AG09309 (cell line): ENCODE measurements around the gene PRSS56.

Source experiments
- DNase-seq: peaks from one replicate; pipeline ENCODE4 v3.0.0-alpha.2; 2010; ENCODE audit warnings: low read depth
- H3K4me3 ChIP-seq: 2 replicates; pipeline ENCODE4 v1.5.1; 2011; ENCODE audit warnings: mild to moderate bottlenecking, low read depth, low read length, moderate library complexity; ENCODE audit not compliant: control insufficient read depth
- TF ChIP-seq, protein P1 (sequence below): IDR thresholded peaks from 2 replicates; pipeline ENCODE4 v1.5.1; 2011; ENCODE audit warnings: mild to moderate bottlenecking, low read depth, low read length, inconsistent platforms; ENCODE audit not compliant: insufficient read depth, control insufficient read depth; ENCODE audit errors: missing control alignments

The PRSS56 gene

DNA sequence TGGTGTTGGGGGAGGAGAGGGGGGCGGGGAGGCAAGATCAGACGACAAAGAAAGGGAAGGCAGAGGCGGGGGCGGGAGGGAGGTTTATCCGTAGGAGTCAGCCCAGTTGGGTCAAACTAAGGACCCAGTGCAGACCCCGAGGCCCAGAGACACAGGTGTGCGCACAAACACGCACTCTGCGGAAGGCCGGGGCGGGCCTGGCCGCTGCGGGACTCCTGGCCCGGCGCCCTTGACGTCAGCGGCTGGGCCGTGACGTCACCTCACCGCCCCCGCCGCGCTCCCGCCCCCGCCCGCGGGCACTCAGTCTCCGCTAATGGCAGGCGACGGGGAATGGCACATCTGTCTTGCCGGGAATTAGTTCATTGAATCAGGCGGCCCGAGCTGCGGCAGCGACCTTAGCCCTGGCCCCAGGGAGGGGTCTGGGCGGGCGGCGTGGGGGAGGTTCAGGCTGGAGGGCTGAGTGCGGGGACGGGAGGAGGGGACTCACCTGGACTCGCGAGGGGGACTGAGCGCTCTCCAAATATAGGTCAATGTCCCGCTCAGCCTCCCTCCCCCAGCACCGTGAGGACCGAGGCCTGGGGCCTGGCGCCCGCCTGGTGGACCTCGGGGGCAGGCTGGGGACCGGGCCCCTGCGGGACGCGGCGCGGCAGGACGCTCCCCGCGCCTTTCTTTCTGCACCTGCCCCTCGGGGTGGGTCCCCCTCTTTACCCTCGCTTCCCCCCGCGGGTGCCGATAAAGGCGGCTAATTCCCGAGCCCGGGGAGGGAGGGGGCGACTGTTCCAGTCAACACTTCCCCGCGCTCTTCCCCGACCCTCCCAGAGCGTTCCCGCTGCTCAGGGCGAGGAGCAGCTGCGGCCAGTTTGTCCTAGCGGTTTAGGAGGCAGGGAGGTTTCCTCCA, 17.0 kb upstream of the PRSS56 start:
- no peak overlapping the region for H3K4me3 ChIP-seq
- TF ChIP-seq, protein P1, sequence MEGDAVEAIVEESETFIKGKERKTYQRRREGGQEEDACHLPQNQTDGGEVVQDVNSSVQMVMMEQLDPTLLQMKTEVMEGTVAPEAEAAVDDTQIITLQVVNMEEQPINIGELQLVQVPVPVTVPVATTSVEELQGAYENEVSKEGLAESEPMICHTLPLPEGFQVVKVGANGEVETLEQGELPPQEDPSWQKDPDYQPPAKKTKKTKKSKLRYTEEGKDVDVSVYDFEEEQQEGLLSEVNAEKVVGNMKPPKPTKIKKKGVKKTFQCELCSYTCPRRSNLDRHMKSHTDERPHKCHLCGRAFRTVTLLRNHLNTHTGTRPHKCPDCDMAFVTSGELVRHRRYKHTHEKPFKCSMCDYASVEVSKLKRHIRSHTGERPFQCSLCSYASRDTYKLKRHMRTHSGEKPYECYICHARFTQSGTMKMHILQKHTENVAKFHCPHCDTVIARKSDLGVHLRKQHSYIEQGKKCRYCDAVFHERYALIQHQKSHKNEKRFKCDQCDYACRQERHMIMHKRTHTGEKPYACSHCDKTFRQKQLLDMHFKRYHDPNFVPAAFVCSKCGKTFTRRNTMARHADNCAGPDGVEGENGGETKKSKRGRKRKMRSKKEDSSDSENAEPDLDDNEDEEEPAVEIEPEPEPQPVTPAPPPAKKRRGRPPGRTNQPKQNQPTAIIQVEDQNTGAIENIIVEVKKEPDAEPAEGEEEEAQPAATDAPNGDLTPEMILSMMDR: no peak
- no peak for DNase-seq

DNA sequence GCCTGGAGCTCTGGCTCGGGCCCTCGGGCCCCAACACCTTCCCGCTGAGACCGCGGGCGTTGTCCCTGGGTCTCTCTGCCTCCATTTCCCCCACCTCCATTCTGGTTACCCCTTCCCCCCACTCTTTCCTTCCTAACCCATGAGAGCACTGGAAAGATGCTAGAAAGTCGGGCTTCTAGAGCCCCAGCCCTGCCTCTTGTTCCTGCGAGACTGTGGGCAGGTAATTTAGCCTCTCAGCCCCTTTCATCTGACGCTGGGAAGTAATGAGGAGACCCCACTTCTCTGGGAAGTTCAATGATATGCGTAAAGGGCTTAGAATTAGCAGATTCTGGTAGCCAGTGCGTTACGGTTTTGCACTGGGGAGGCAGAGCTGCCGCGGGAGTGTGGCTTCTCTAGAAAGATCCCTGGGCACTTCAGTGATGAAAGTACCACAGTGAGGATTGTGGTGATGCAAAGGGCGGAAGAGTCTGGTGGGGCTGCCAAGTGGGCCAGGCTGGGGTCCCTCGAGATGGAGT, 16.3 kb upstream of the PRSS56 start:
- DNase-seq: no peak
- H3K4me3 ChIP-seq: no peak overlapping the region
- TF ChIP-seq, protein P1: no peak

DNA sequence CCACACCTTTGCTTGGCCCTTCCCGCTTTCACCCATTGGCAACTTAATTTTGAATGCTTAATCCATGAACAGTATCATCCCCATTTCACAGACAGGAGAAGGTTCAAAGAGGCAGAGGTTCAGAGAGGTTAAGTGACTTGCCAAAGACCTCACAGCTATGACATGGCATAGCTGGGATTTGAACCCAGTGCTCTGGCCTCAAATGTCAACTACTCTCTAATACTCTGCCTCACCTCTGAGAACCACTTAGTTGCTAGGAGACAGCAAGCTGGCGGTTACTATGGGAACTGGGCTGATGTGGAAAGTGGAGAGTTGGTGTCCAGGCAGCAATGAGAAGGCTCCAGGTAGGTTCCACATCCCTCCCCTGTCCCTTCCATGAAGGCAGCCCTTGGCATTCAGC, 15.8 kb upstream of the PRSS56 start:
- no peak overlapping the region for H3K4me3 ChIP-seq
- DNase-seq: no peak
- TF ChIP-seq, protein P1: no peak

DNA sequence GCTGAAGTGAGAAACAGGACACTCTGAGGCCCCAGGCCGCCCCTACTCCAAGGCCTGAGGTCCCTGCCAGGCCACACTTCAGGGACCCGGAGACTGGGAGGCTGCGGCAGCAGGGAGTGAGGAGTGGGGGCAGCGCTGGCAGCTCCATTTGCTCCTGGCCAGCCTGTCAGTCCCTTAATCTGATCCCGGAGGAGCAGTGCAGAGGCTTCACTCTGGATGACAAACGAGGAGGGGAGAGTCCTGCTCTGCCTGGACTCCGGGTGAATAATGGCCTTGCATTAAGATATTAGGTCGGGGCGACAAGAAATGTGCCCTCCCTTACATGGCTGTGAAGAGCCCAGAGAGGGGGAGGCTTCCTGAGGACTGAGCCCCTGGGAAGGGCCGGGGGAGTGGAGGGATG, 14.3 kb upstream of the PRSS56 start:
- no peak overlapping the region for H3K4me3 ChIP-seq
- TF ChIP-seq, protein P1: no peak
- DNase-seq: no peak

DNA sequence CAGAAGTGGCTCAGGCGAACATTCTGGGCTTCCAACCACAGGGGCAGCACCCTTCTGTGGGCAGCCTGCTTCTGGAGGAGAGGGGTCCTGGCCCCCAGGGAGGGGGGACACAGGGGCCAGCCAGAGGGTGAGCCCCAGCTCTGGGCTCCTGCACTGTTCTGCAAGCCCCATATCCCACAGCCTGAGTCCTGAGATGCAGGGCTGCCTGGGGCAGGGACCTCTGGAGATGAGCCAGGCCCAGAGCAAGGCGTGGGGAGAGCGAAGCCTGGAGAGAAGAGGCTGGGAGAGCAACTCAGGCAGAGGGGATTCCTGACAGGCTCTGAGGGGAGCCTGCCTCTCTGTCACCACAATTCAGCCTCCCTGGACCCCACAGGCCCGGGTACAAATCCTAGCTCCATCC, 13.5 kb upstream of the PRSS56 start:
- no peak overlapping the region for H3K4me3 ChIP-seq
- TF ChIP-seq, protein P1: no peak
- DNase-seq: no peak

DNA sequence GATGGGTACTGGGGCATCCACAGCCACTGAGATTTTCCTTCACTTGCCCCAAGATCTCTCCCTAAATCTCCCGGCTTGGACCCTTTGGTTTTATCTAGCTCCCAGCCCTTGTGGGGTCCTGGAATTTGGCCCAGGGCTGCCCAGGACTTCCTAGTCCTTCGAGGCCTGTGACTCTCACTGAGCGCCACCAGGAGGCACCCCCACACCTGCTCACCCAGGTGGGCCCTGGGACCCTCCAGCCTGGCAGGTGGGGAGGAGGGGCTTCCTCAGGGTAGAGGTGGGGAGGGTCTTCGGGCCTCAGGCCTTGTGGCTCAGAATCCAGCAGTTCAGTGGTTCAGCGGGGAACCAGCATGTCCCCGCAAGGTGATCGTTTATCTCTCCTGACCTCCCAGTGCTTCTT, 11.9 kb upstream of the PRSS56 start:
- no peak overlapping the region for H3K4me3 ChIP-seq
- TF ChIP-seq, protein P1: no peak

More for the DNA sequence above, 11.9 kb upstream of the PRSS56 start:
- DNase-seq: no peak
